ENCODE results near the gene PGLYRP4. TPM values are rescaled to one million over a fixed set of nuclear protein-coding genes. Genes with fewer than 3 reads are reported as not detected.

The PGLYRP4 gene
- total RNA-seq, 2 donors from 2014 or later, result not detected

DNA sequence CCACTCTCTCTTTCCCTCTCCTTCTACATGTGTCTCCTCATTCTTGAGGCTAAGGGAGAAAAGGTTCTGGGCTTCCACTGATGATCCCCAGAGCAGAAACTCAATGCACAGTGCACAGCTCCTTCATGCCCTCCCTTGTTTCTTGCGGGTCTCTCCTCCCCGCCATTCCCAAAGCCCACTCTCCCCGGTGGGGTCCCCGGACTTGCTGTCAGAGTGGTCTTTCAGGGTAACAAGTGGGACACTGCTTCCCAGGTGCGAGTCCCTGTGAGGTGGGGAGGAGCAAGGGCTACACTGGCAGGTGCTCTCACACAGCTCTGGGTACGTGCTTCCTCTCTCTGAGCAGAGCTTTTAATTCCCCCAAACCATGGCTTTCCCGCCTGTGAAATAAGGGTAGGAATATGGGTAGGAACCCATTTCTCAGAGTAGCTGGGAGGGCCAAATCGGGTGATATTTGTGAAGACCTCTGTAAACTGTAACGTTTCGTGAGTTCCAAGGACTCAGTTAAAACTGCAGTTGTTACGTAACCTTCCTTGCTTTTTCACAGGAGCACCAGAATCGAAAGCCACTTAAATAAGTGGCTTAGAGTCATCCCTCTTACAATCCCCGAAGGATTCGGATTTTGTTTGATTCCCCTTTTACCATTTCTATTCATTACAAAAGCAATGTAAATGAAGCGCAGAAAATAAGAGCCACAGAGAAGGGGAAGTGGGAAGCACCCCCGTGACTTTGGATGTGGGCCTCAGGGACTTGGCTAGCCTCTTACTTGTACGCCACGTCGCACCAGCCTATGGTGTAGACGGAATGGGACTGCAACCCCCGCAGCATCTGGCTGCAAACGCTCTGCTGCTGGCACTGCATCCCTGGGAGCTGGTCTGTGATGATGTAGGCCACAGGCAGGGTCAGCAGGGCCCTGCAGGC, 42.1 kb downstream of the PGLYRP4 start:
- no peaks in the 10 kb centered on the region for H3K9me3 ChIP-seq
- H3K4me3 ChIP-seq, result no peak overlapping the region
- H3K27ac ChIP-seq, result no peak overlapping the region
- H3K4me1 ChIP-seq, result no peaks in the 10 kb centered on the region
- no peak for DNase-seq
- H3K27me3 ChIP-seq, result no peaks in the 10 kb centered on the region
- TF ChIP-seq, protein P1, sequence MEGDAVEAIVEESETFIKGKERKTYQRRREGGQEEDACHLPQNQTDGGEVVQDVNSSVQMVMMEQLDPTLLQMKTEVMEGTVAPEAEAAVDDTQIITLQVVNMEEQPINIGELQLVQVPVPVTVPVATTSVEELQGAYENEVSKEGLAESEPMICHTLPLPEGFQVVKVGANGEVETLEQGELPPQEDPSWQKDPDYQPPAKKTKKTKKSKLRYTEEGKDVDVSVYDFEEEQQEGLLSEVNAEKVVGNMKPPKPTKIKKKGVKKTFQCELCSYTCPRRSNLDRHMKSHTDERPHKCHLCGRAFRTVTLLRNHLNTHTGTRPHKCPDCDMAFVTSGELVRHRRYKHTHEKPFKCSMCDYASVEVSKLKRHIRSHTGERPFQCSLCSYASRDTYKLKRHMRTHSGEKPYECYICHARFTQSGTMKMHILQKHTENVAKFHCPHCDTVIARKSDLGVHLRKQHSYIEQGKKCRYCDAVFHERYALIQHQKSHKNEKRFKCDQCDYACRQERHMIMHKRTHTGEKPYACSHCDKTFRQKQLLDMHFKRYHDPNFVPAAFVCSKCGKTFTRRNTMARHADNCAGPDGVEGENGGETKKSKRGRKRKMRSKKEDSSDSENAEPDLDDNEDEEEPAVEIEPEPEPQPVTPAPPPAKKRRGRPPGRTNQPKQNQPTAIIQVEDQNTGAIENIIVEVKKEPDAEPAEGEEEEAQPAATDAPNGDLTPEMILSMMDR (IDR thresholded peaks at IDR 0.05), result no peak
- intact Hi-C loops (cut with DNase I), result no loop called here
- no peaks in the 10 kb centered on the region for H3K36me3 ChIP-seq
- no peak overlapping the region for H3K9ac ChIP-seq (ENCODE audit: low read depth in 2 of 2, low read length in 2 of 2)

DNA sequence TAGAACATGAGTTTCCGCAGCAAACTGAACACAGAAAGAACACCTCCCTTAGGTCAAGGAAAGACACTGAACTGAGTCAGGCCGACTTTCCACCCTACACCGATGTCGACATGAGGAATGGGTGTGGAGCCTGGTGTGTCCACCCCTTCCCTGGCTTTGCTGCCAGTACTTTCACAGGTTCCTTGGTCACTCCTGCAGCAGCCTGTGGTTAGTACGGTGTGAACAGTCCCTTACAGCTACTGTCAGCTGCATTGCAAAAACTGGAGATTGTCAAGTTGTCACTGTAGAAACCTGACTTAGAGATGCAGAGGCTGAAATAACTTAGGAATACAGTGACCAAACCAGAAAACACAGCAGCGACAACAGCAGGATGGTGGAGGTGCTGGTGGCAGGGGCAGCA, 43.0 kb downstream of the PGLYRP4 start:
- no peak overlapping the region for H3K9ac ChIP-seq (ENCODE audit: low read depth in 2 of 2, low read length in 2 of 2)
- TF ChIP-seq, protein P1 (IDR thresholded peaks at IDR 0.05), result no peak
- no peak overlapping the region for H3K27ac ChIP-seq
- intact Hi-C loops (cut with DNase I), result no loop called here
- no peak overlapping the region for H3K4me3 ChIP-seq
- no peaks in the 10 kb centered on the region for H3K27me3 ChIP-seq
- H3K4me1 ChIP-seq, result no peaks in the 10 kb centered on the region
- no peaks in the 10 kb centered on the region for H3K9me3 ChIP-seq
- no peak for DNase-seq
- no peaks in the 10 kb centered on the region for H3K36me3 ChIP-seq

DNA sequence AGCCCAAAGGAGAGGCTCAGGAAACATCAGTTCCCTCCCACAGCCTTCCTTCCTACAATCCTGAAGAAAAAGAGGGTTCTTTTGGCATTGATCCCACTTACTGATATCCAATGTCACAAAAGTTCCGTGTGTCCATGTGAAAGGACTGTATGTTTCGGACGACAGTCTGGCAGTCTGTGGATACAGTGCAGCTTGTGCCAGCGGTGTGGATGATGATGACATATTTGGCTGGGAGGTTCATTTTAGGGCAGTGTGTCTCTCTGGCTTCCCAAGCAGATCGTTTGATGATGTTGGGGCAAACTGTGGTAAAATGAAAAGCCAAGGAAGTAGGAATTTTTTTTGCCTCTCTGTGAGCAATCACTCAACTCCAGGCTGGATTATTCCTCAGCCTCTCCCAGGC, 46.3 kb downstream of the PGLYRP4 start:
- H3K9ac ChIP-seq (ENCODE audit: low read depth in 2 of 2, low read length in 2 of 2), result no peak overlapping the region
- no peaks in the 10 kb centered on the region for H3K27me3 ChIP-seq
- intact Hi-C loops (cut with DNase I), result no loop called here
- no peaks in the 10 kb centered on the region for H3K36me3 ChIP-seq
- no peak overlapping the region for H3K4me3 ChIP-seq
- no peaks in the 10 kb centered on the region for H3K4me1 ChIP-seq
- H3K27ac ChIP-seq, result no peak overlapping the region
- no peaks in the 10 kb centered on the region for H3K9me3 ChIP-seq
- no peak for DNase-seq
- TF ChIP-seq, protein P1 (IDR thresholded peaks at IDR 0.05), result no peak

DNA sequence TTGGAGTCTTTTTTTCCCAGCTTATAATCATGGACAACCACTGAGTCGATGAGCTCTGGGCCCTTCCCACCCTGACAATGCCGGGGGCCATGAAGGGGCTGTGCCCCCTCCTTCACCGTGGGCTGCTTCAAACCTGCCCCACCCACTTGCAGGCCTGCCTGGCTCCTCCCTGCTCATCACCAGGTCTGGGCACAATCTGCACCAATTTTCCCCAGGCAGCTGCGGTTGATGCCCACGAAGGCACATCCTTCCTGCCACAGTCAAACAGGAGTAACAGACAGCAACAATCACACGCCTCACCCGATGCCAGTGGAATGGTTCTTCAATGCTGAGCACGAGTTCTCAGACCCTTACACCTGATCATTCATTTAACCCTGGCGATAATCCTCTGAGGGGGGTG, 54.8 kb downstream of the PGLYRP4 start:
- H3K36me3 ChIP-seq, result no peaks in the 10 kb centered on the region
- no peaks in the 10 kb centered on the region for H3K9me3 ChIP-seq
- no peaks in the 10 kb centered on the region for H3K4me1 ChIP-seq
- no peak for DNase-seq
- no peak overlapping the region for H3K4me3 ChIP-seq
- no peaks in the 10 kb centered on the region for H3K27me3 ChIP-seq
- H3K27ac ChIP-seq, result no peak overlapping the region
- H3K9ac ChIP-seq (ENCODE audit: low read depth in 2 of 2, low read length in 2 of 2), result no peak overlapping the region
- intact Hi-C loops (cut with DNase I), result no loop called here
- TF ChIP-seq, protein P1 (IDR thresholded peaks at IDR 0.05), result no peak

DNA sequence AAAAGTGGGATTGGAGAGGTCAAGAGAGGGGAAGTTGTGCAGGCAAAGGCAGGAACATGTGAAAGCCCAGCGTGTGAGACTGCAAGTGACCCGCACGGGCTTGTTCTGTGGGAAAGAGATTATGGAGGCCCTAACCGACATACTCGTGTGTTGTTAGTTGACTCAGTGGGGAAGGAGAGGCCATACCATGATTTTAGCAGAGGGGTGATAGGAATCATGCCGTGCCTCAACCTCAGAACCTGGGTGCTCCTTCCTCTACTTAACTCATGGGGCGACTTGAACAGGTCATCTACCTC, 55.2 kb downstream of the PGLYRP4 start:
- DNase-seq, result no peak
- TF ChIP-seq, protein P1 (IDR thresholded peaks at IDR 0.05), result no peak
- H3K4me1 ChIP-seq, result no peaks in the 10 kb centered on the region
- intact Hi-C loops (cut with DNase I), result no loop called here
- no peak overlapping the region for H3K4me3 ChIP-seq
- no peak overlapping the region for H3K9ac ChIP-seq (ENCODE audit: low read depth in 2 of 2, low read length in 2 of 2)
- H3K27ac ChIP-seq, result no peak overlapping the region
- no peaks in the 10 kb centered on the region for H3K27me3 ChIP-seq
- no peaks in the 10 kb centered on the region for H3K9me3 ChIP-seq
- H3K36me3 ChIP-seq, result no peaks in the 10 kb centered on the region

All from colonic mucosa (tissue), 4 donors.